Fibroblast of pulmonary artery (primary cell): ENCODE data around the gene HDAC5.

ENCODE experiments used
- DNase-seq: peaks from one replicate; pipeline ENCODE4 v3.0.0-alpha.2; 2010; ENCODE audit warnings: low read depth
- H3K4me3 ChIP-seq: replicated peaks from 2 replicates; pipeline ENCODE4 v1.5.1; 2011; ENCODE audit warnings: low read depth, mild to moderate bottlenecking, control low read depth, low read length, moderate library complexity
- TF ChIP-seq, protein P1 (sequence below): IDR thresholded peaks from 2 replicates; pipeline ENCODE4 v1.5.1; 2011; ENCODE audit warnings: mild to moderate bottlenecking, control low read depth, low read length, inconsistent platforms; ENCODE audit errors: missing control alignments

The HDAC5 gene

DNA sequence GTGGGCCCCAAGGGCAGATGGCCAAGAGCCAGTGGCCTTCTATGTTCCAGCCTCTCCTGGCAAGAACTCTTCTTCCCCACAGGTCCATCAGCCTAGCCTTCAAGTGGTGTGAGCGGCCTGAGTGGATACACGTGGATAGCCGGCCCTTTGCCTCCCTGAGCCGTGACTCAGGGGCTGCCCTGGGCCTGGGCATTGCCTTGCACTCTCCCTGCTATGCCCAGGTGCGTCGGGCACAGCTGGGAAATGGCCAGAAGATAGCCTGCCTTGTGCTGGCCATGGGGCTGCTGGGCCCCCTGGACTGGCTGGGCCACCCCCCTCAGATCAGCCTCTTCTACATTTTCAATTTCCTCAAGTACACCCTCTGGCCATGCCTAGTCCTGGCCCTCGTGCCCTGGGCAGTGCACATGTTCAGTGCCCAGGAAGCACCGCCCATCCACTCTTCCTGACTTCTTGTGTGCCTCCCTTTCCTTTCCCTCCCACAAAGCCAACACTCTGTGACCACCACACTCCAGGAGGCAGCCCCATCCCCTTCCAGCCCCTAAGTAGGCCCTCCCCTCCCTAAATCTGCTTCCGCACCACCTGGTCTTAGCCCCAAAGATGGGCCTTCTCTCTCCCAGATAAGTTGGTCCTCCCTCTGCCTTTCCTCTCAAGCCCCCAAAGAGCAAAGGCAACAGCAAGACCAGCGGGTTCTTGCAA is 47.7 kb downstream of the HDAC5 start:
- no peak overlapping the region for H3K4me3 ChIP-seq
- TF ChIP-seq, protein P1, sequence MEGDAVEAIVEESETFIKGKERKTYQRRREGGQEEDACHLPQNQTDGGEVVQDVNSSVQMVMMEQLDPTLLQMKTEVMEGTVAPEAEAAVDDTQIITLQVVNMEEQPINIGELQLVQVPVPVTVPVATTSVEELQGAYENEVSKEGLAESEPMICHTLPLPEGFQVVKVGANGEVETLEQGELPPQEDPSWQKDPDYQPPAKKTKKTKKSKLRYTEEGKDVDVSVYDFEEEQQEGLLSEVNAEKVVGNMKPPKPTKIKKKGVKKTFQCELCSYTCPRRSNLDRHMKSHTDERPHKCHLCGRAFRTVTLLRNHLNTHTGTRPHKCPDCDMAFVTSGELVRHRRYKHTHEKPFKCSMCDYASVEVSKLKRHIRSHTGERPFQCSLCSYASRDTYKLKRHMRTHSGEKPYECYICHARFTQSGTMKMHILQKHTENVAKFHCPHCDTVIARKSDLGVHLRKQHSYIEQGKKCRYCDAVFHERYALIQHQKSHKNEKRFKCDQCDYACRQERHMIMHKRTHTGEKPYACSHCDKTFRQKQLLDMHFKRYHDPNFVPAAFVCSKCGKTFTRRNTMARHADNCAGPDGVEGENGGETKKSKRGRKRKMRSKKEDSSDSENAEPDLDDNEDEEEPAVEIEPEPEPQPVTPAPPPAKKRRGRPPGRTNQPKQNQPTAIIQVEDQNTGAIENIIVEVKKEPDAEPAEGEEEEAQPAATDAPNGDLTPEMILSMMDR = no peak
- no peak for DNase-seq

DNA sequence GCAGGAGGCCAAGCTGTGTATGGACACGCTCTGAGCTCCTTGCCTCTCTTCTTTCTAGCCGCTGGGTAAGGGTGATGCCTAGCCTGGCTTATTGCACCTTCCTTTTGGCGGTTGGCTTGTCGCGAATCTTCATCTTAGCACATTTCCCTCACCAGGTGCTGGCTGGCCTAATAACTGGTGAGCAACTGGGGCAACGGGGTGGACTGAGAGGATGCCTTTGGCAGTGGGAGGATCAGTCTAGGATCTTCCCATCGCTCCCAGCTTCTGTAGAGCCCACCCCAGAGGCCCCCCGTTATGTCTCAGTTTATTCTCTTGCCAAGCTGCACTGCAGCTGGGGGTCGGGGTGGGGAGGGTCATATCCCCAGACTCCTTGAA is 48.5 kb downstream of the HDAC5 start:
- TF ChIP-seq, protein P1 = no peak
- no peak overlapping the region for H3K4me3 ChIP-seq
- DNase-seq = no peak

DNA sequence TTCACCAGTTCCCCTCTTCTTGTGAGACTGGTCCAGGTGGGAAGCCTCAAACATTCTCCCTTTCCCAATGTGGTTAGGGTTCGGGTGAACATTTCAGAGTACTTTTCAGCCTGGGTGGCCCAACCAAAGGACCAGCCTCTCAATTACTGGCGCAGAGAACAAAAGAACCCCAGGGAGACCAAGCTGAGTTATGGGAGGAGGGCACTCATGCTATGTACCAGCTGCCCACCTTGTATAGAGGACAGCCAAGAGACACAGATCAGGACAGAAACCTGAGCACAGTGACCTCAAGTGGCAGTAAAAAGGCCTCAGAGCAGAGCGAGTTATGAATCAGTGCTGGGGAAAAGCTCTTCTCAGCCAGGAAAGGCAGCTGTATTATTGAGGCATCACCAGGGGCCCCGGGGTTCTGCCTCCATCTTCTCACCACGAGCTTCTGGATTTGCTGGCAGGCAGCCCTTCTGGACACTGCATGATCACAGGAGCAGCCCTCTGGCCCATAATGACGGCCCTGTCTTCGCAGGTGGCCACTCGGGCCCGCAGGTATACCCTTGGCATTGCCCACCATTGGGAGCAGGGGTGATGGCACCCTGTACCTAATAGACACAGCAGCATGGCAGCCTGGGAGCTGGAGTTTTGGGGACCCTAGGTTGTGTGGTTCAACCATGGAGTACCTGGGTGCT is 49.1 kb downstream of the HDAC5 start:
- H3K4me3 ChIP-seq = no peak overlapping the region
- TF ChIP-seq, protein P1 = no peak
- no peak for DNase-seq

GRCh38 chr17:44071772-44072171 is 51.7 kb downstream of the HDAC5 start:
- H3K4me3 ChIP-seq = peak overlapping the region; percentile 74
- DNase-seq = peak; percentile 20
- TF ChIP-seq, protein P1 = no peak

- TF ChIP-seq, protein P1 = no peak
- H3K4me3 ChIP-seq = peak overlapping the region; percentile 74
- no peak for DNase-seq
These were observed 52.3 kb downstream of the HDAC5 start for GRCh38 chr17:44071198-44071520.

DNA sequence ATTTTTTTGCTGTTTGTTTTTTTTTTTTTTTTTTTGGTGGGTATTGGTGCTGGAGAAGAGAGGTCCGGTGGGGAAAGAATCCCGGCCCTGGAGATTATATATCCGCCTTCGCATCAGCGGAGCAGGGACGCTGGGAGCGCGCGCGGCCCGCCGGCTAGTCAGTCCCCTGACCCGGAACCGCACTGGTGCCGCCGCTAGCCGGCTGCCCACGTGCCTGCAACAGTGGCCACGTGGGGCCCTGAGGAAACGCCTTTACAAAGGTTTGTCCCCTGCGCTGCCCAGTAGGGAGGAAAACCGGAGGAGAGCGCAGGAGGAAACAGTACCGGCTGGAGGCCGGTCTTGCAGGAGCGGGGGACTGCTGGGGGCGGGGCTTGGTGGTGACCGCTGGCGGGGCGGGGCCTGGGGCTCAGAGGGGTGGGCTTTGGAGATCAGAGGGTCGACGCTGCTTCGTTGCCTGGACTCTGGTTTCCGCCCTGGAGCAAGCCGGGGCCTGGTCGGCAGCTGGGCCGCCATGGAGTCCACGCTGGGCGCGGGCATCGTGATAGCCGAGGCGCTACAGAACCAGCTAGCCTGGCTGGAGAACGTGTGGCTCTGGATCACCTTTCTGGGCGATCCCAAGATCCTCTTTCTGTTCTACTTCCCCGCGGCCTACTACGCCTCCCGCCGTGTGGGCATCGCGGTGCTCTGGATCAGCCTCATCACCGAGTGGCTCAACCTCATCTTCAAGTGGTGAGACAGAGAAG is 52.8 kb downstream of the HDAC5 start, which contains the start of gene G6PC3:
Gene G6PC3, plus strand, starts transcription at position 281 of the 743 bp plus-strand sequence. Its CDS starts 231 bp downstream, at position 512.
- peak within 1 kb of the TSS; percentile 74 for H3K4me3 ChIP-seq
- peak; percentile 98 for DNase-seq
- TF ChIP-seq, protein P1 = no peak
